Heart right ventricle (tissue), 16 donors: ENCODE results near the gene PRAMEF17. TPM values are rescaled to one million over a fixed set of nuclear protein-coding genes. Genes with fewer than 3 reads are reported as not detected.
"Not testable (repeated sequence)": the region's sequence is repeated elsewhere in the genome, so short reads cannot be mapped to it uniquely, and the experiment has no call there.

ENCODE experiments used
- ATAC-seq, 8 donors: fragments of 200-7000 bp; cut with Tn5 transposase; one replicate each; pipeline ENCODE4 v1.9.1; 2020; ENCODE audit warnings: mild to moderate bottlenecking in 8 of 8, moderate library complexity in 8 of 8, moderate number of reproducible peaks in 1 of 8
- DNase-seq, 2 donors: peaks; one replicate each; pipeline ENCODE4 v3.0.0-alpha.2; 2020
- H3K27ac ChIP-seq, 10 donors: fragments of 200-600 bp; sonication (generic) in 2 of 10; one replicate each; pipeline versions ENCODE4 v1.5.0 to v1.8.0; 2020 to 2022; ENCODE audit warnings: mild to moderate bottlenecking in 3 of 10
- H3K27me3 ChIP-seq, 7 donors: fragments of 200-600 bp; one replicate each; pipeline ENCODE4 v1.8.0; 2021 to 2022; ENCODE audit warnings: mild to moderate bottlenecking in 2 of 7
- H3K36me3 ChIP-seq, 9 donors: fragments of 200-600 bp; sonication (generic) in 1 of 9; one replicate each; pipeline versions ENCODE4 v1.5.0 to v1.8.0; 2020 to 2022; ENCODE audit warnings: mild to moderate bottlenecking in 2 of 9
- H3K4me1 ChIP-seq, 9 donors: fragments of 200-600 bp; sonication (generic) in 1 of 9; one replicate each; pipeline versions ENCODE4 v1.5.0 to v1.8.0; 2020 to 2022; ENCODE audit warnings: mild to moderate bottlenecking in 4 of 9
- H3K4me3 ChIP-seq, 10 donors: fragments of 200-600 bp; sonication (generic) in 2 of 10; one replicate each; pipeline versions ENCODE4 v1.5.0 to v1.8.0; 2020 to 2022; ENCODE audit warnings: mild to moderate bottlenecking in 7 of 10, moderate library complexity in 2 of 10
- H3K9me3 ChIP-seq, 11 donors: fragments of 200-600 bp in 10 of 11; sonication (generic) in 2 of 11; one replicate each; pipeline versions ENCODE4 v1.5.0 to v1.8.0; 2013 to 2022; ENCODE audit warnings: mild to moderate bottlenecking in 2 of 11, control low read depth in 1 of 11, moderate library complexity in 1 of 11
- WGBS, 2 donors: extraction: QIAGEN DNeasy Blood & Tissue Kit; methylation state at CpG; one replicate each; pipeline ENCODE4 v1.1.7; 2013; ENCODE audit warnings: inconsistent platforms in 1 of 2; 5-methylcytosine and 5-hydroxymethylcytosine counted together
- intact Hi-C, 10 donors: fragments of 100-400 bp; cut with DNase I; formaldehyde crosslinking; loops; one replicate each; pipeline versions ENCODE4 v1.11.1 to v1.14.2; 2022
- polyA plus RNA-seq, 2 donors: library from polyadenylated mRNA; stranded (reverse); fragments of 200-250 nt; gene quantifications; one replicate each; pipeline ENCODE4 v1.2.3, GENCODE V29; 2013
- total RNA-seq, 10 donors: library from RNA; stranded (reverse); fragmentation: NEBNext Ultra II Directional in 3 of 10; extraction: Animal tissue kit (Norgen Biotek cat#: 25700) in 3 of 10; gene quantifications; one replicate each; pipeline versions ENCODE4 v1.2.1 to v1.2.4, GENCODE V29; 2021 to 2023
- TF ChIP-seq, protein P1 (sequence below), 9 donors: fragments of 200-600 bp; sonication (generic) in 2 of 9; IDR thresholded peaks; one replicate each; pipeline versions ENCODE4 v1.5.0 to v1.8.0; 2021 to 2022; ENCODE audit warnings: antibody characterized with exemption in 9 of 9, mild to moderate bottlenecking in 5 of 9, moderate library complexity in 1 of 9
- donor health status: Arrhythmogenic right ventricular cardiomyopathy.
- donor health status: ischemic (EF 13 %, LVEDD 7.1; RV severe dilation, severe dysfunction).
- donor health status: healthy with polysubstance abuse.
- donor health status: DM: no; HTN: yes; CAD: no.
- donor health status: DM: no; HTN: no; CAD: no.
- donor health status: ischemic (EF 25% LVEDD 6.9; RV normal size, moderate dysfunction).
- donor health status: ischemic (EF 25% LVEDD 5.7; RV mildly dilated, moderate dysfunction).
- donor health status: healthy.
- donor health status: DM: yes; HTN: yes; CAD: no.
- donor health status: Ischemic cardiomyopathy.
- donor health status: ischemic (EF 35%, LVEDD 5.7; RV mildly dilated, moderate dysfunction).
- donor health status: nonischemic (EF 11% LVEDD 7.7; RV severe dilation, severe dysfunction).
- donor health status: DM: yes; HTN: yes; CAD: no.
- donor health status: PGD.
- donor health status: ischemic (EF 29% LVEDD 5.4; RV normal size, mild dysfunction).
- donor health status: nonischemic (EF 23%, LVEDD 6.1; RV moderate dilation, normal function).

The PRAMEF17 gene
- total and polyA plus RNA-seq, 12 donors, result not detected

GRCh38 chr1:13368544-13368943 is 20.9 kb upstream of the PRAMEF17 start:
- ATAC-seq, H3K9me3 ChIP-seq, H3K4me3 ChIP-seq, intact Hi-C loops, DNase-seq, H3K4me1 ChIP-seq, H3K27ac ChIP-seq, H3K36me3 ChIP-seq: not testable (repeated sequence)
- 63 to 70% methylated on average over 3 of the region's 4 CpGs for WGBS, 2 donors
- TF ChIP-seq, protein P1, sequence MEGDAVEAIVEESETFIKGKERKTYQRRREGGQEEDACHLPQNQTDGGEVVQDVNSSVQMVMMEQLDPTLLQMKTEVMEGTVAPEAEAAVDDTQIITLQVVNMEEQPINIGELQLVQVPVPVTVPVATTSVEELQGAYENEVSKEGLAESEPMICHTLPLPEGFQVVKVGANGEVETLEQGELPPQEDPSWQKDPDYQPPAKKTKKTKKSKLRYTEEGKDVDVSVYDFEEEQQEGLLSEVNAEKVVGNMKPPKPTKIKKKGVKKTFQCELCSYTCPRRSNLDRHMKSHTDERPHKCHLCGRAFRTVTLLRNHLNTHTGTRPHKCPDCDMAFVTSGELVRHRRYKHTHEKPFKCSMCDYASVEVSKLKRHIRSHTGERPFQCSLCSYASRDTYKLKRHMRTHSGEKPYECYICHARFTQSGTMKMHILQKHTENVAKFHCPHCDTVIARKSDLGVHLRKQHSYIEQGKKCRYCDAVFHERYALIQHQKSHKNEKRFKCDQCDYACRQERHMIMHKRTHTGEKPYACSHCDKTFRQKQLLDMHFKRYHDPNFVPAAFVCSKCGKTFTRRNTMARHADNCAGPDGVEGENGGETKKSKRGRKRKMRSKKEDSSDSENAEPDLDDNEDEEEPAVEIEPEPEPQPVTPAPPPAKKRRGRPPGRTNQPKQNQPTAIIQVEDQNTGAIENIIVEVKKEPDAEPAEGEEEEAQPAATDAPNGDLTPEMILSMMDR (IDR thresholded peaks at IDR 0.05), result peak in 2 of 9 donors; percentile 11 to 31
- H3K27me3 ChIP-seq, result peaks cover 0 to 13% (median 0%) of the 10 kb centered on the region in 7 donors

GRCh38 chr1:13378983-13379382 is 10.4 kb upstream of the PRAMEF17 start:
- H3K27me3 ChIP-seq, H3K27ac ChIP-seq, H3K4me3 ChIP-seq, H3K4me1 ChIP-seq, DNase-seq, H3K36me3 ChIP-seq, H3K9me3 ChIP-seq, intact Hi-C loops: not testable (repeated sequence)
- ATAC-seq, result peak in 2 of 8 donors; percentile 53 to 56
- WGBS, 2 donors, result 86 to 89% methylated on average over 3 of the region's 3 CpGs

GRCh38 chr1:13380380-13380779 is 9.1 kb upstream of the PRAMEF17 start:
- ATAC-seq, result peak in 1 of 8 donors; percentile 89
- H3K27ac ChIP-seq, H3K9me3 ChIP-seq, H3K4me3 ChIP-seq, H3K27me3 ChIP-seq, DNase-seq, intact Hi-C loops, H3K4me1 ChIP-seq, H3K36me3 ChIP-seq: not testable (repeated sequence)
- 57 to 68% methylated on average over 3 of the region's 3 CpGs for WGBS, 2 donors

GRCh38 chr1:13393004-13393403 is 3.6 kb downstream of the PRAMEF17 start:
- not testable (repeated sequence) for H3K27ac ChIP-seq, ATAC-seq, DNase-seq, H3K4me3 ChIP-seq, H3K4me1 ChIP-seq, H3K27me3 ChIP-seq, H3K36me3 ChIP-seq, H3K9me3 ChIP-seq
- 71 to 73% methylated on average over 7 of the region's 7 CpGs for WGBS, 2 donors
- intact Hi-C loops, result loop anchor here in 1 of 10 donors (10.0 kb wide), 1 partner anchor 62 kb away; no protein-coding TSS in a partner anchor

- not testable (repeated sequence) for DNase-seq, H3K27me3 ChIP-seq
- WGBS, 2 donors, result 95% methylated on average over 24 to 32 of the region's 32 CpGs
Measured at GRCh38 chr1:13394761-13395160, 5.3 kb downstream of the PRAMEF17 start.

DNA sequence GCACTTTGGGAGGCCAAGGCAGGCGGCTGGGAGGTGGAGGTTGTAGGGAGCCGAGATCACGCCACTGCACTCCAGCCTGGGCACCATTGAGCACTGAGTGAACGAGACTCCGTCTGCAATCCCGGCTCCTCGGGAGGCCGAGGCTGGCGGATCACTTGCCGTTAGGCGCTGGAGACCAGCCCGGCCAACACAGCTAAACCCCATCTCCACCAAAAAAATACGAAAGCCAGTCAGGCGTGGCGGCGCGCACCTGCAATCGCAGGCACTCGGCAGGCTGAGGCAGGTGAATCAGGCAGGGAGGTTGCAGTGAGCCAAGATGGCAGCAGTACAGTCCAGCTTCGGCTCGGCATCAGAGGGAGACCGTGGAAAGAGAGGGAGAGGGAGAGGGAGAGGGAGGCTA is 5.9 kb downstream of the PRAMEF17 start:
- H3K27ac ChIP-seq, ATAC-seq, DNase-seq, H3K4me3 ChIP-seq, H3K27me3 ChIP-seq, H3K4me1 ChIP-seq, H3K36me3 ChIP-seq, H3K9me3 ChIP-seq: not testable (repeated sequence)
- WGBS, 2 donors, result 94 to 95% methylated on average over 22 of the region's 22 CpGs
- intact Hi-C loops, result loop anchor here in 1 of 10 donors (10.0 kb wide), 1 partner anchor 59 kb away; no protein-coding TSS in a partner anchor

More at GRCh38 chr1:13394761-13395160, 5.3 kb downstream of the PRAMEF17 start:
- H3K27ac ChIP-seq, H3K9me3 ChIP-seq, ATAC-seq, H3K4me1 ChIP-seq, H3K36me3 ChIP-seq, H3K4me3 ChIP-seq: not testable (repeated sequence)
- intact Hi-C loops, result loop anchor here in 1 of 10 donors (10.0 kb wide), 1 partner anchor 60 kb away; no protein-coding TSS in a partner anchor

DNA sequence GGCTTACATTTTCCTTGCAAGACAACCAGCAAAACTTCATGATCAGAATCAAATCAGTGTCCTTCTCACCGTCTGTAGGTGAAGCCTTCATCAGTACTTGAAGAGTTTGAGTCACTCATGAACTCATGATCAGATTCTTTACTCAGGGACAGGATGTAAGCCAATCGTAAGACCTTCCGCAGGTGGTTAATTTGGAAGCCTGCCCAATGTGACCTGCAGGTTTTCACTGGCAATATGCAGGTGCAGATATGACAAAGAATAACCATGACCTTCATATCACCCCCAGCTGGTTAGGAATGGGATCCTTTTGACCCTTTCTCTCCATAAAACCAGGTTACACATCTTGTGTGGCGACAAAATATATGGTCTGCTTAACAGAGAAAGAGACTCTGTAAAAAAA is 18.4 kb downstream of the PRAMEF17 start:
- no peak for ATAC-seq
- WGBS, 2 donors, result 72 to 81% methylated on average over 4 of the region's 4 CpGs
- Histone ChIP-seq H3K27ac (no peak overlapping the region), H3K4me3 (no peak overlapping the region), H3K4me1 (no peaks in the 10 kb centered on the region), H3K9me3 (peaks cover 0 to 13% (median 0%) of the 10 kb centered on the region in 11 donors), H3K36me3 (no peaks in the 10 kb centered on the region), H3K27me3 (peaks cover 0 to 8% (median 0%) of the 10 kb centered on the region in 7 donors)
- no peak for DNase-seq
- TF ChIP-seq, protein P1 (IDR thresholded peaks at IDR 0.05), result no peak
- intact Hi-C loops, result no loop called here

DNA sequence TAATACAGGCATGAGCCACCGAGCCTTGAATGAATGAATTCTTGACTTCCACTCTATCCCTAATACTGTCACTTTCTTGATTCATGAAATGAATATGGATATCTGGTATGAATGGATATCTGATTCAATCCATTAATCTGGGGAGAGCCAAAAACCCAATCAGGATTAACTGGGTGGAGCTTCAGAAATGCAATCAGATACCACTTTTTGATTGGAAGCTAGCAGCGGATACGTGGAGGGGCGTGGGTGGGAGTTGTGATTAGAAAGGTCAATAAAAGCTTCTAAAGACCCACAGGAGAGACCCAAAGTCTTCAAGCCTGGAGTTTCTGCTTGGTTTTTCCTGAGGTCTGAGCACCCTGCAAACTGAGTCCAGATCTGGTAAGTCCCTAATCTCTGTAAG is 20.7 kb downstream of the PRAMEF17 start, which contains the start of gene PRAMEF20:
Gene PRAMEF20 (plus strand): TSS at position 301 of the 400 bp plus-strand sequence. CDS start 5,905 bp downstream, outside the sequence.
- H3K27ac ChIP-seq, DNase-seq, ATAC-seq, H3K36me3 ChIP-seq, H3K4me3 ChIP-seq, H3K27me3 ChIP-seq, H3K4me1 ChIP-seq, intact Hi-C loops: not testable (repeated sequence)
- peaks cover 0 to 13% (median 0%) of the 10 kb centered on the region in 11 donors for H3K9me3 ChIP-seq
- WGBS, 2 donors, result 80 to 87% methylated on average over 4 of the region's 4 CpGs
